ENCODE data around the gene DDX31. TPM values are rescaled to one million over a fixed set of nuclear protein-coding genes. Genes with fewer than 3 reads are reported as not detected.

Gene DDX31
- total and polyA plus RNA-seq, 4 experiments from 2014 or later = 3.4 to 21.1 (median 13.6) TPM

DNA sequence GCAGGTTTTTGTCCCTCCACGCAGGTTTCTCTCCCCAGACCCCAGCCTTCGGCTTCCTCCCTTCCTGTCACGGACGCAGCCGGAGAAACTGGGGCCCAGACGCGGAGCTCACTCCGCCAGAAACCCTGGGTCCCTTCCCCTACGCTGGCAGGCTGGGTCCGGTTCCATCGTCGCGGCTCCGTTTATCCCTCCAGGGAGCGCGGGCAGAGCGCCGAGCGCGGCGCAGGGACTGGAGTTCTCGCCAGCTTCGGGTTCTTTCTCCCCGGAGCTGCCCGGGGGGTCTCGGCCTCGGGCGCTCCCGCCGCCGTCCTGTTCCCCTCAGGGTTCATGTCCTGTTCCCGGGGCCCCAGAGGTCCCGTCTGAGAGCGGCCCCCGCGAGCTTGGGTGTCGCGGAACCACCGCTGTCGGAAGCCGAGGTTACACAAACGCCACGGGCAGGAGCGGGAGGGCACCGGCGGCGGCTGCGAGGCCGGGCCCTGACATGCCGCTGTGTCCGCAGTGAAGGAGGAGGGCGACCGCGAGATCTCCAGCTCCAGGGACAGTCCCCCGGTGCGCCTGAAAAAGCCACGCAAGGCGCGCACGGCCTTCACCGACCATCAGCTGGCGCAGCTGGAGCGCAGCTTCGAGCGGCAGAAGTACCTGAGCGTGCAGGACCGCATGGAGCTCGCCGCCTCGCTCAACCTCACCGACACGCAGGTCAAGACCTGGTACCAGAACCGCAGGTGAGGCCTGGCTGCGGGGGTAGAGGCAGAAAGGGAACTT lies 82.8 kb downstream of the DDX31 start:
- Histone ChIP-seq H3K27me3 (ENCODE audit: insufficient read depth, low read length) (peaks cover 61% of the 10 kb centered on the region), H3K27ac (ENCODE audit: low read depth, low read length) (no peak overlapping the region), H3K4me1 (ENCODE audit: insufficient read depth, low read length) (peaks cover 4% of the 10 kb centered on the region), H3K36me3 (ENCODE audit: insufficient read depth, low read length) (no peaks in the 10 kb centered on the region), H3K9me3 (ENCODE audit: control insufficient read depth in 1 of 2, low read length in 2 of 2) (no peaks in the 10 kb centered on the region), H3K4me3 (ENCODE audit: low read length in 2 of 2) (no peak overlapping the region)
- peak overlapping the region in 2 of 7 donors; percentile 23 to 77 for H3K27ac Mint-ChIP-seq
- peaks cover 1 to 8% of the 10 kb centered on the region in 2 donors for H3K36me3 Mint-ChIP-seq
- intact Hi-C loops (cut with micrococcal nuclease) = no loop called here
- peaks cover 0 to 13% (median 0%) of the 10 kb centered on the region in 8 donors for H3K9me3 Mint-ChIP-seq
- POLR2A ChIA-PET (ENCODE audit: partially characterized antibody) = no interaction called here
- no peak overlapping the region for H3K4me3 Mint-ChIP-seq
- DNase-seq = no peak
- peaks cover 43 to 51% of the 10 kb centered on the region in 2 donors for H3K27me3 Mint-ChIP-seq
- peaks cover 0 to 16% (median 7%) of the 10 kb centered on the region in 4 donors for H3K4me1 Mint-ChIP-seq
- CTCF ChIA-PET (ENCODE audit: partially characterized antibody) = no interaction called here

DNA sequence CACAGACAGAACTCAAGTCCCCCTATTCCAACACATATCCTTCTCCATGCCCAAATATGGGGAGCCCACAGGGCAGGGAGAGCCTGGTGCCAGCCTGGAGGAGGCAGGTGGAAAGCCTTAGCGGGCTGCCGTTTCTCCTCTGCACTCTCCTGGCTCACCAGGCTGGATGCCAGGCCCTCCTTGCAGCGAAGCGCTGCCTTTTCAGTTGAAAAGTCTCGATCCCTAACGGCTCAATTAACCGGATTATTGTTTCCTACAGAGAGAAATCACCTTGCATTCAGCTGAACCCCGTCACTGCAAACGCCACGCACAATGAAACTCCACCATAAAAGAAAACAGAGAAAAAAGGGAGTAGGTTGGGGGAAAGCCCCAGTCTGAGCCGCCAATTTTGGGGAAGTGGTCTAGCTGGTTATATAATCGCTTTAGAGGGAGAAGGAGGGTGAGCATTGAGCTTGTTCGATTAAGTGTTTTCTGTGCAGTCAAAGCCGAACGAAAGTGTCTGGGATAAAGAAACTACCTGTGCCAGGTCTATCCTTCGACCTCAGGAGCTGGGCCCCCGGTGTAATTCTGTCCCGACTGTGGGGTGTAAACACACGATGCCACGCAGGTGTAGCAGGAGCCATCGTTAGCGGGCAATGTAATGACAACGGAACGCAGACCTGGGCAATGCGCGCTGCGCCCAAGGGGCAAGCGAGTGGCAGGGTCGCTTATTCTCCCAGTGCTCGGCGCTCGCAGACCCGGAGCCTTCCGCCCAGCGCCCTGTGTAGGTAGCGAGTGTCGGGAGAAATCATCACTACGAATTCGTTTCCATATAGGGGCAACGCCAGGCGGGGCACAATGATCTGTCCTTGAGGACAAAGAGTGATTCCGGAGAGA lies 83.6 kb downstream of the DDX31 start:
- ChIA-PET CTCF (ENCODE audit: partially characterized antibody) (no interaction called here), POLR2A (ENCODE audit: partially characterized antibody) (no interaction called here)
- Histone ChIP-seq H3K27ac (ENCODE audit: low read depth, low read length) (no peak overlapping the region), H3K9me3 (ENCODE audit: control insufficient read depth in 1 of 2, low read length in 2 of 2) (no peaks in the 10 kb centered on the region), H3K4me1 (ENCODE audit: insufficient read depth, low read length) (peaks cover 11% of the 10 kb centered on the region), H3K27me3 (ENCODE audit: insufficient read depth, low read length) (peaks cover 64% of the 10 kb centered on the region), H3K4me3 (ENCODE audit: low read length in 2 of 2) (no peak overlapping the region), H3K36me3 (ENCODE audit: insufficient read depth, low read length) (no peaks in the 10 kb centered on the region)
- Mint-ChIP-seq H3K9me3 (peaks cover 0 to 19% (median 1%) of the 10 kb centered on the region in 8 donors), H3K27ac (peak overlapping the region in 3 of 7 donors; percentile 14 to 90 (median 77)), H3K36me3 (peaks cover 1 to 8% of the 10 kb centered on the region in 2 donors), H3K4me1 (peaks cover 3 to 21% (median 12%) of the 10 kb centered on the region in 4 donors), H3K4me3 (peak overlapping the region in 1 of 8 donors; percentile 39), H3K27me3 (peaks cover 46 to 49% of the 10 kb centered on the region in 2 donors)
- intact Hi-C loops (cut with micrococcal nuclease) = no loop called here
- no peak for DNase-seq

DNA sequence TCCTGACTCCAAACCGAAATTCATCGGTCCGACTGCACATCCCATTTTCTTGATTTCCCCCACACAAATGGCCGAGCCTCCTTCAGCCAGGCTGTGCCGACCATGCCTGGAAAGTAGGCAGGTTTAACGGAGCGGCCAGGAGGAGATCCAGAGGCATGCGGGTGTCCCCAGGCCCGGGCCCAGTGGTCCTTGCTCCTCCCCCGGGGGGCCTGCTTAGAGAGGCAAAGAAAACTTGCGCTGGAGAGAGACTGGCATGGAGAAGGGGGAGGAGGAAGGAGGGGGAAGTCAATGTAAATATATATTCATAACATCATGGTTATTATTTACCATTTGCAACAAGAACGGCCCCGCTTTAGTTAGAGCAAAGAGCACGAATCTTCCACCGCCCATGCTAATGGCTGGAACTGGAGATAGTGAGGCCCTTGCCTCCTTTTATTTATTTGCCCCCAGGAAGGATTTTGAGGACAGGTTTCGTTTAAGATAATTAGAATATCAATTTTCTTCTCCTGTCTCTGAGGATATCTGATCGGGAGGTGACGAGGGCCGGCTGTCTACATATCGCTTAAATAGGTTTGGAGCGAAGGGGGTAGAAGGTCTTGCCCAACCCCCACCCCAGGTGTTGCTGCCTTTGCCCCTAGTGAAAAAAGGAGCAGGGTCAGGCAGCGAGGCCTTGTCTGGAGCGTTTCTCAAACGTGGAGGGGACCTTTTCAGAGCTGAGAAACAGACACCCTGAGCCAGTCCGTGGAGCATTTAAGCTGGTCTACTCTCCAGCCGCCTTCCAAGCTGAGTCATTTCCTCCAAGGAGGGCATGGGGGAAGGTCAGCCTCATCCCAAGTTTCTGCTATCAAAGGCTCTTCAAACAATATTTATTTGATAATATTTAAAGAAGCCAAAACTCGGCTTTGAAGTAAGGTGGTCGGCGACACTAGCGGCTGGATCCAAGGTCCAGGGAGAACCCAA lies 84.9 kb downstream of the DDX31 start:
- H3K4me3 Mint-ChIP-seq = no peak overlapping the region
- peaks cover 1 to 8% of the 10 kb centered on the region in 2 donors for H3K36me3 Mint-ChIP-seq
- Histone ChIP-seq H3K27me3 (ENCODE audit: insufficient read depth, low read length) (peaks cover 66% of the 10 kb centered on the region), H3K9me3 (ENCODE audit: control insufficient read depth in 1 of 2, low read length in 2 of 2) (no peaks in the 10 kb centered on the region), H3K4me1 (ENCODE audit: insufficient read depth, low read length) (peaks cover 12% of the 10 kb centered on the region), H3K4me3 (ENCODE audit: low read length in 2 of 2) (no peak overlapping the region), H3K36me3 (ENCODE audit: insufficient read depth, low read length) (no peaks in the 10 kb centered on the region), H3K27ac (ENCODE audit: low read depth, low read length) (no peak overlapping the region)
- peak overlapping the region in 2 of 7 donors; percentile 53 to 77 for H3K27ac Mint-ChIP-seq
- ChIA-PET POLR2A (ENCODE audit: partially characterized antibody) (no interaction called here), CTCF (ENCODE audit: partially characterized antibody) (no interaction called here)
- peaks cover 0 to 17% (median 1%) of the 10 kb centered on the region in 8 donors for H3K9me3 Mint-ChIP-seq
- intact Hi-C loops (cut with micrococcal nuclease) = no loop called here
- no peak for DNase-seq
- peaks cover 46 to 48% of the 10 kb centered on the region in 2 donors for H3K27me3 Mint-ChIP-seq
- H3K4me1 Mint-ChIP-seq = peaks cover 4 to 19% (median 12%) of the 10 kb centered on the region in 4 donors

DNA sequence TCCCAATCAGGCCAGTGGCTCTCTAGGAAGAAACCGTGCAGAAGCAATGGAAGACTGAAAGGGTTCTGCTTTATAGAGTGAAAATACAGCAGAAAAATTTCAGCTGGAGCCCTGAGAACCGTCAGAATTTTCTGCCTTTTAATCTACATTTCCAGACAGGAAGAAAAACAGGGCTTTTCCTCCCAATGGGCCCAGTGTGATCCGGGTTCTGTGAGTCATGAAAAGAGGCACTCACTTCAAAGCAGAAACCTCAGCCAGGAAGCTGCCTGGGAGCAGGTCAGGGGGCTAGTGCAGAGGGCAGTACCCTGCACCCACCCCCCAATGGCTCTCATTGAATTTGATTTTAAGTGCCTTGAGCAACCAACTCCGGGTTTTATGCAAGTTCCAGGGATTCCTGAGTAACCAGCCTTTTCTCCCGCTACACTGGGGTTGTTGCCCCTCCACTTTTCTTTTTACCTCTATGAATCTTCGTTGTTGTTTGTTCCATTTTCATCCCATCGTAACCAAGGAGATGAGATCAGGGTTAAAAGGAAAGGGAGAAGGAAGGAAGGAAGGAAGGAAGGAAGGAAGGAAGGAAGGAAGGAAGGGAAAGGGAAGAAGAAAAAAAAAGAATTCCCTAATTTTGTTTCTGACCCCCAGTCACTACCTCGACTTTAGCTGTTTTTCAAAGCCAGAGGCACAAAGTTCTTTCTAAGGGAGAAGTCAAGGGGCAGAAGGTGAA lies 86.0 kb downstream of the DDX31 start:
- no peak overlapping the region for H3K4me3 ChIP-seq (ENCODE audit: low read length in 2 of 2)

DNA sequence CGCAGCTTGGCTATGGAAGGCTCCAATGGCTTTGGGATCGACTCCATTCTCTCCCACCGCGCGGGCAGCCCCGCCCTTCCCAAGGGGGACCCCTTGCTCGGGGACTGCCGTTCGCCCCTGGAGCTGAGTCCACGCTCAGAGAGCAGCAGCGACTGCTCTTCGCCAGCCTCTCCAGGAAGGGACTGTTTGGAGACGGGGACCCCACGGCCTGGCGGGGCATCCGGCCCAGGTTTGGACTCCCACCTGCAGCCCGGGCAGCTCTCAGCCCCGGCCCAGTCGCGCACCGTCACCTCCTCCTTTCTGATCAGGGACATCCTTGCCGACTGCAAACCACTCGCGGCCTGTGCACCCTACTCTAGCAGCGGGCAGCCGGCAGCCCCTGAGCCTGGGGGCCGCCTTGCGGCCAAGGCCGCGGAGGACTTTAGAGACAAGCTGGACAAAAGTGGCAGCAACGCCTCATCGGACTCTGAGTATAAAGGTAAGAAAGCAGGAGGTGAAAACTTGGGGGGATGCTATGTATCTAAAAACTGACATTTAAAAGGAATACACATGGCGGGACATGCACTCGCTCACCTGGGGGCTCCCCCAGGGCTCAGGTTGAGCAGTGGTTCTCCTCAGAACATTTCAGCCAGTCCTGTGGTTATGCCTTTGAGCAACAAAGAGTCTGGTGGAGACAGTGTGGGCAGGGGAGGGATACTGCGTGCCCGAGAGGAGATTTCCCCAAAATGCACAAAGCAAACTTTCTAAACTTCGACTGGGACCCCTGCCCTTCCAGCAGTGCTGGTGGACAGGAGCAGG lies 86.8 kb downstream of the DDX31 start:
- H3K4me3 Mint-ChIP-seq = peak overlapping the region in 2 of 8 donors; percentile 26 to 39
- ChIA-PET POLR2A (ENCODE audit: partially characterized antibody) (no interaction called here), CTCF (ENCODE audit: partially characterized antibody) (no interaction called here)
- peaks cover 0 to 17% (median 3%) of the 10 kb centered on the region in 8 donors for H3K9me3 Mint-ChIP-seq
- H3K27me3 Mint-ChIP-seq = peaks cover 50 to 52% of the 10 kb centered on the region in 2 donors
- intact Hi-C loops (cut with micrococcal nuclease) = no loop called here
- peaks cover 4 to 23% (median 9%) of the 10 kb centered on the region in 4 donors for H3K4me1 Mint-ChIP-seq
- H3K9me3 ChIP-seq (ENCODE audit: control insufficient read depth in 1 of 2, low read length in 2 of 2) = no peaks in the 10 kb centered on the region
- no peak overlapping the region for H3K4me3 ChIP-seq (ENCODE audit: low read length in 2 of 2)
- H3K27me3 ChIP-seq (ENCODE audit: insufficient read depth, low read length) = peaks cover 81% of the 10 kb centered on the region
- peaks cover 12% of the 10 kb centered on the region for H3K4me1 ChIP-seq (ENCODE audit: insufficient read depth, low read length)
- no peak overlapping the region for H3K27ac ChIP-seq (ENCODE audit: low read depth, low read length)
- H3K36me3 ChIP-seq (ENCODE audit: insufficient read depth, low read length) = no peaks in the 10 kb centered on the region
- peaks cover 1 to 5% of the 10 kb centered on the region in 2 donors for H3K36me3 Mint-ChIP-seq
- DNase-seq = no peak
- peak overlapping the region in 1 of 7 donors; percentile 35 for H3K27ac Mint-ChIP-seq

More for the DNA sequence above, 86.0 kb downstream of the DDX31 start:
- H3K9me3 Mint-ChIP-seq = peaks cover 0 to 18% (median 1%) of the 10 kb centered on the region in 8 donors
- DNase-seq = no peak
- Histone ChIP-seq H3K4me1 (ENCODE audit: insufficient read depth, low read length) (peaks cover 12% of the 10 kb centered on the region), H3K27ac (ENCODE audit: low read depth, low read length) (no peak overlapping the region), H3K36me3 (ENCODE audit: insufficient read depth, low read length) (no peaks in the 10 kb centered on the region), H3K27me3 (ENCODE audit: insufficient read depth, low read length) (peaks cover 78% of the 10 kb centered on the region), H3K9me3 (ENCODE audit: control insufficient read depth in 1 of 2, low read length in 2 of 2) (no peaks in the 10 kb centered on the region)
- H3K4me3 Mint-ChIP-seq = peak overlapping the region in 1 of 8 donors; percentile 39
- intact Hi-C loops (cut with micrococcal nuclease) = no loop called here
- H3K36me3 Mint-ChIP-seq = peaks cover 1 to 8% of the 10 kb centered on the region in 2 donors
- peaks cover 4 to 21% (median 12%) of the 10 kb centered on the region in 4 donors for H3K4me1 Mint-ChIP-seq
- peaks cover 47 to 50% of the 10 kb centered on the region in 2 donors for H3K27me3 Mint-ChIP-seq
- POLR2A ChIA-PET (ENCODE audit: partially characterized antibody) = no interaction called here
- CTCF ChIA-PET (ENCODE audit: partially characterized antibody) = no interaction called here
- H3K27ac Mint-ChIP-seq = peak overlapping the region in 1 of 7 donors; percentile 26

DNA sequence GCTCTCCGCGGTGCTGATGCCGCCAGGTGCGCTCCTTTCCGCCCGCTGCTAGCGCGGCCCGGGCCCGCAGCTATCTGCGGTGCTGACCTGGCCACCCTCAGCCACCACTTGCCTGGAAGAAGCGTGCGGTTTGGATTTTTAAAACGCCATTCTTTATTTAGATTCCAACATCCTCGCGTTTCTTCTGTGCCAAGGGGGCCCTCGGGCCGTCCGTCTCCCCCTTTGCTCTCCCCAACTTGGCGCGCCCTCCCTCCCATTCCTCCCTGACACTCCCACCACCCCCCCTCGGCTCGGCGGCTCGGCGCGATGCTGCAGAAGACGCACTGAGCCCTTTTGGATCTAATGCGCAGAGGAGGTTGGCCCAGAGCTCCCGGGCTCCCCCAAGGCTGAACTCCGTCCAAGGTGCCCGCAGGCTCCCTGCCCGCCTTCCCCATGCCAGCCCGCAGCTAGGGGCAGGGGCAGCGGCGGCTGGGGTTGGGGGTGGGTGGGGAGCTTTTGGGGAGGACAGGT lies 87.5 kb downstream of the DDX31 start, which contains the start of gene BARHL1:
Gene BARHL1 (plus strand): TSS at position 331 of the 510 bp plus-strand sequence. CDS start 192 bp downstream, outside the sequence.
- Histone ChIP-seq H3K27ac (ENCODE audit: low read depth, low read length) (no peak within 1 kb of the TSS), H3K4me1 (ENCODE audit: insufficient read depth, low read length) (peaks cover 12% of the 10 kb centered on the region), H3K9me3 (ENCODE audit: control insufficient read depth in 1 of 2, low read length in 2 of 2) (no peaks in the 10 kb centered on the region), H3K4me3 (ENCODE audit: low read length in 2 of 2) (no peak within 1 kb of the TSS), H3K36me3 (ENCODE audit: insufficient read depth, low read length) (no peaks in the 10 kb centered on the region), H3K27me3 (ENCODE audit: insufficient read depth, low read length) (peaks cover 78% of the 10 kb centered on the region)
- ChIA-PET CTCF (ENCODE audit: partially characterized antibody) (no interaction called here), POLR2A (ENCODE audit: partially characterized antibody) (no interaction called here)
- no peak for DNase-seq
- Mint-ChIP-seq H3K9me3 (peaks cover 0 to 17% (median 3%) of the 10 kb centered on the region in 8 donors), H3K4me3 (peak within 1 kb of the TSS; percentile 60 to 85 (median 76)), H3K27ac (peak within 1 kb of the TSS in 5 of 7 donors; percentile 48 to 87 (median 75)), H3K27me3 (peaks cover 55 to 57% of the 10 kb centered on the region in 2 donors), H3K36me3 (peaks cover 1 to 4% of the 10 kb centered on the region in 2 donors), H3K4me1 (peaks cover 4 to 23% (median 8%) of the 10 kb centered on the region in 4 donors)
- intact Hi-C loops (cut with micrococcal nuclease) = no loop called here

All from CD4-positive, alpha-beta memory T cell (primary cell).